Epithelial cell of esophagus (primary cell): Measurements from ENCODE around the gene KDM4B.
A peak's percentile ranks its signal among the peaks of the same experiment; 100 is the strongest.

Experiments used
- DNase-seq: peaks from one replicate; pipeline ENCODE4 v3.0.0; 2010; ENCODE audit warnings: low read depth
- H3K4me3 ChIP-seq: 2 replicates; pipeline ENCODE4 v1.5.1; 2011; ENCODE audit warnings: mild to moderate bottlenecking, low read length, control low read depth
- TF ChIP-seq, protein P1 (sequence below): IDR thresholded peaks from 2 replicates; pipeline ENCODE4 v1.5.1; 2011; ENCODE audit warnings: low read depth, mild to moderate bottlenecking, low read length, control low read depth, inconsistent platforms; ENCODE audit not compliant: insufficient read depth; ENCODE audit errors: missing control alignments

The KDM4B gene

DNA sequence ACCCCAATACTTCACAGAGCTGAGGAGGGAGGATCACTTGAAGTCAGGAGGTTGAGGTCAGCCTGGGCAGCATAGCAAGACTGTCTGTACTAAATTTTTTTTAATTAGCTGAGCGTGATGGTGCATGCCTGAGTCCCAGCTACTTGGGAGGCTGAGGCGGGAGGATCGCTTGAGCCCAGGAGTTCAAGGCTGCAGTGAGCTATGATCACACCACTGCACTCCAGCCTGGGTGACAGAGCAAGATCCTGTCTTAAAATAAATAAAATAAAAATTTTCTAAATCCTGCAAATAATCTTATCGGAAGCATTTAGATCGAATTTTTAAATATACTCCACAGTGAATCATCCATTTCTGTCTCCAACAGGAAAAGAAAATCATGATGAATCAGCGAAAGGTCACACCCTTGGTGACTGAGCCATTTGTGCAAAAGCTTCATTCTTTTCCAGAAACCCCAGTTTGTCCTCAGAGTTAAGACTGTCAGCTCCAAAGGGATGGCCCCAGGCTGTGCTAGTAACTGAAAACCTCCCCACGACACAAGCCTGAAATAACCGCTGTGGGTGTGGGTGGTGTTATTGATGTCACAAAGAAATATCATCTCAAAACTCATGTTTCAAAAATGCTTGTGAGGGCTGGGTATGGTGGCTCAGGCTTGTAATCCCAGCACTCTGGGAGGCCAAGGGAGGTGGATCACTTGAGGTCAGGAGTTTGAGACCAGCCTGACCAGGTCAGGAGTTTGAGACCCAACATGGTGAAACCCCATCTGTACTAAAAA, 204.1 kb downstream of the KDM4B start:
- TF ChIP-seq, protein P1, sequence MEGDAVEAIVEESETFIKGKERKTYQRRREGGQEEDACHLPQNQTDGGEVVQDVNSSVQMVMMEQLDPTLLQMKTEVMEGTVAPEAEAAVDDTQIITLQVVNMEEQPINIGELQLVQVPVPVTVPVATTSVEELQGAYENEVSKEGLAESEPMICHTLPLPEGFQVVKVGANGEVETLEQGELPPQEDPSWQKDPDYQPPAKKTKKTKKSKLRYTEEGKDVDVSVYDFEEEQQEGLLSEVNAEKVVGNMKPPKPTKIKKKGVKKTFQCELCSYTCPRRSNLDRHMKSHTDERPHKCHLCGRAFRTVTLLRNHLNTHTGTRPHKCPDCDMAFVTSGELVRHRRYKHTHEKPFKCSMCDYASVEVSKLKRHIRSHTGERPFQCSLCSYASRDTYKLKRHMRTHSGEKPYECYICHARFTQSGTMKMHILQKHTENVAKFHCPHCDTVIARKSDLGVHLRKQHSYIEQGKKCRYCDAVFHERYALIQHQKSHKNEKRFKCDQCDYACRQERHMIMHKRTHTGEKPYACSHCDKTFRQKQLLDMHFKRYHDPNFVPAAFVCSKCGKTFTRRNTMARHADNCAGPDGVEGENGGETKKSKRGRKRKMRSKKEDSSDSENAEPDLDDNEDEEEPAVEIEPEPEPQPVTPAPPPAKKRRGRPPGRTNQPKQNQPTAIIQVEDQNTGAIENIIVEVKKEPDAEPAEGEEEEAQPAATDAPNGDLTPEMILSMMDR, result no peak
- peak; percentile 96 for DNase-seq

GRCh38 chr19:5173993-5174392, 205.1 kb downstream of the KDM4B start:
- TF ChIP-seq, protein P1, result no peak
- H3K4me3 ChIP-seq, result no peak overlapping the region
- DNase-seq, result no peak

More for the DNA sequence above, 204.1 kb downstream of the KDM4B start:
- H3K4me3 ChIP-seq, result no peak overlapping the region

- no peak overlapping the region for H3K4me3 ChIP-seq
- no peak for DNase-seq
- TF ChIP-seq, protein P1, result no peak
Observed at GRCh38 chr19:5177745-5178450, 209.0 kb downstream of the KDM4B start.

DNA sequence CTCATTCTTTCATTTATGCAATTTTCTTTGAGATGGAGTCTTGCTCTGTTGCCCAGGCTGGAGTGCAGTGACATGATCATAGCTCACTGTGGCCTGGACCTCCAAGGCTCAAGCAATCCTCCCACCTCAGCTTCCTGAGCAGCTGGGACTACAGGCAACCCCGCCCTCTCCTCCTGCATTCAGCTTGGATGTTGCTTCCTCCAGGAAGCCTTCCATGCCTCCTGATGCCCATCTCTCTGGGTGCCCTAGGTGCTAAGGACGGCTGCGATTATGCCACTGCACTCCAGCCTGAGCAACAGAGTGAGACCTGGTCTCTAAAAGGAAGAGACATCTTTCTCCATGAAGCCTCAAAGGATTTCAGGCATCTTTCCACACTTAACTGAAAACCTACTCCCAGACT, 209.9 kb downstream of the KDM4B start:
- TF ChIP-seq, protein P1, result no peak
- H3K4me3 ChIP-seq, result no peak overlapping the region
- no peak for DNase-seq

GRCh38 chr19:5179256-5179655, 210.3 kb downstream of the KDM4B start:
- DNase-seq, result no peak
- TF ChIP-seq, protein P1, result no peak
- H3K4me3 ChIP-seq, result no peak overlapping the region

GRCh38 chr19:5181329-5181728, 212.4 kb downstream of the KDM4B start:
- TF ChIP-seq, protein P1, result no peak
- DNase-seq, result no peak
- H3K4me3 ChIP-seq, result no peak overlapping the region

DNA sequence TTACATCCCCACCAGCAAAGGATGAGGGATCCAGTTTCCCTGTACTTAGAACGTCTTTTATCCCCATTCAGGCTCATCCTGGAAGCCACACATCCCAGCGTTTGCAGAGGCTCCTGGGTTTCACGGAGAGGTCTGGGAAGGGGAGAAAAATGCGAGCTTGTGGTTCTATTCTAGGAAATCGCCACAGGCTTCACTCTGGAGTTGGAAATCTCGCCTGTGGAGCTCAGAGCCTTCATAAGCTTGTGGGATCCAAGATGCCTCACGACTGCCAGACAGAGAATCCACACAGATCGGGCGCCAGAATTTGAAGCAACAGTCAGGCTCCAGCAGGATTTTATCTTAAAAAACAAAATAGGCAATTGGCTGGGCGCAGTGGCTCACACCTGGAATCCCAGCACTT, 213.8 kb downstream of the KDM4B start:
- no peak for DNase-seq
- H3K4me3 ChIP-seq, result no peak overlapping the region
- TF ChIP-seq, protein P1, result no peak
